ENCODE data around the gene UNC13D. TPM values are rescaled to one million over a fixed set of nuclear protein-coding genes. Genes with fewer than 3 reads are reported as not detected.

Gene UNC13D
- total RNA-seq, 1 donor from 2014 or later, result 3.1 TPM

DNA sequence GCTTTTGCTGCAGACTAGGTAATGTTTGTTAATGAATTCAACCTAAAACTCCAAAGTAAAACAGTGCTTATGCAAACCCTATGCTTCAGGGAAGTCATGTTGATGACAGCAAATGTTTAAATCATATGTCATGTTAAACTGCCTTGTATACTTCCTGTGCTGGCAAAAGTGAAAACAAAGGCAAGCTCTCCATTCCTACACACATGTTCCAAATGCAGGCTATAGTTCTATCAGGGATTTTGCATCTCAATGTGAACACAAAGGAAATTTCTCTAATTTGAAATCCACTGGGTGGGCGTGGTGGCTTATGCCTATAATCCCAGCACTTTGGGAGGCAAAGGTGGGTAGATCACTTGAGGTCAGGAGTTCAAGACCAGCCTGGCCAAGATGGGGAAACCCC is 40.3 kb downstream of the UNC13D start:
- TF ChIP-seq, protein P1, sequence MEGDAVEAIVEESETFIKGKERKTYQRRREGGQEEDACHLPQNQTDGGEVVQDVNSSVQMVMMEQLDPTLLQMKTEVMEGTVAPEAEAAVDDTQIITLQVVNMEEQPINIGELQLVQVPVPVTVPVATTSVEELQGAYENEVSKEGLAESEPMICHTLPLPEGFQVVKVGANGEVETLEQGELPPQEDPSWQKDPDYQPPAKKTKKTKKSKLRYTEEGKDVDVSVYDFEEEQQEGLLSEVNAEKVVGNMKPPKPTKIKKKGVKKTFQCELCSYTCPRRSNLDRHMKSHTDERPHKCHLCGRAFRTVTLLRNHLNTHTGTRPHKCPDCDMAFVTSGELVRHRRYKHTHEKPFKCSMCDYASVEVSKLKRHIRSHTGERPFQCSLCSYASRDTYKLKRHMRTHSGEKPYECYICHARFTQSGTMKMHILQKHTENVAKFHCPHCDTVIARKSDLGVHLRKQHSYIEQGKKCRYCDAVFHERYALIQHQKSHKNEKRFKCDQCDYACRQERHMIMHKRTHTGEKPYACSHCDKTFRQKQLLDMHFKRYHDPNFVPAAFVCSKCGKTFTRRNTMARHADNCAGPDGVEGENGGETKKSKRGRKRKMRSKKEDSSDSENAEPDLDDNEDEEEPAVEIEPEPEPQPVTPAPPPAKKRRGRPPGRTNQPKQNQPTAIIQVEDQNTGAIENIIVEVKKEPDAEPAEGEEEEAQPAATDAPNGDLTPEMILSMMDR (conservative IDR thresholded peaks at IDR 0.05), result no peak
- H3K36me3 Mint-ChIP-seq (ENCODE audit: low read depth), result peaks cover 2% of the 10 kb centered on the region
- H3K4me3 Mint-ChIP-seq, result no peak overlapping the region
- H3K27ac Mint-ChIP-seq (ENCODE audit: unreplicated experiment), result no peak overlapping the region
- no peaks in the 10 kb centered on the region for H3K9me3 Mint-ChIP-seq
- H3K27me3 Mint-ChIP-seq (ENCODE audit: low read depth), result no peaks in the 10 kb centered on the region
- H3K4me1 Mint-ChIP-seq, result no peaks in the 10 kb centered on the region
- DNase-seq (ENCODE audit: low read depth, low spot score), result no peak

- no peak for DNase-seq (ENCODE audit: low read depth, low spot score)
- Mint-ChIP-seq H3K27me3 (ENCODE audit: low read depth) (no peaks in the 10 kb centered on the region), H3K27ac (ENCODE audit: unreplicated experiment) (no peak overlapping the region), H3K4me1 (no peaks in the 10 kb centered on the region), H3K9me3 (no peaks in the 10 kb centered on the region), H3K36me3 (ENCODE audit: low read depth) (peaks cover 7% of the 10 kb centered on the region), H3K4me3 (no peak overlapping the region)
- TF ChIP-seq, protein P1 (conservative IDR thresholded peaks at IDR 0.05), result no peak
Observed at GRCh38 chr17:75799402-75799801, 44.8 kb downstream of the UNC13D start.

- Mint-ChIP-seq H3K27me3 (ENCODE audit: low read depth) (no peaks in the 10 kb centered on the region), H3K9me3 (no peaks in the 10 kb centered on the region), H3K27ac (ENCODE audit: unreplicated experiment) (no peak overlapping the region), H3K4me1 (peaks cover 2% of the 10 kb centered on the region), H3K36me3 (ENCODE audit: low read depth) (peaks cover 7% of the 10 kb centered on the region), H3K4me3 (no peak overlapping the region)
- no peak for DNase-seq (ENCODE audit: low read depth, low spot score)
- TF ChIP-seq, protein P1 (conservative IDR thresholded peaks at IDR 0.05), result no peak
Observed at GRCh38 chr17:75795820-75796607, 48.2 kb downstream of the UNC13D start.

GRCh38 chr17:75793460-75793859 is 50.7 kb downstream of the UNC13D start:
- no peaks in the 10 kb centered on the region for H3K9me3 Mint-ChIP-seq
- H3K4me1 Mint-ChIP-seq, result peaks cover 9% of the 10 kb centered on the region
- DNase-seq (ENCODE audit: low read depth, low spot score), result no peak
- H3K27me3 Mint-ChIP-seq (ENCODE audit: low read depth), result no peaks in the 10 kb centered on the region
- no peak overlapping the region for H3K27ac Mint-ChIP-seq (ENCODE audit: unreplicated experiment)
- H3K4me3 Mint-ChIP-seq, result no peak overlapping the region
- TF ChIP-seq, protein P1 (conservative IDR thresholded peaks at IDR 0.05), result no peak
- peaks cover 6% of the 10 kb centered on the region for H3K36me3 Mint-ChIP-seq (ENCODE audit: low read depth)

GRCh38 chr17:75791254-75791653 is 53.0 kb downstream of the UNC13D start:
- TF ChIP-seq, protein P1 (conservative IDR thresholded peaks at IDR 0.05), result no peak
- H3K27ac Mint-ChIP-seq (ENCODE audit: unreplicated experiment), result no peak overlapping the region
- H3K27me3 Mint-ChIP-seq (ENCODE audit: low read depth), result no peaks in the 10 kb centered on the region
- H3K4me1 Mint-ChIP-seq, result peaks cover 18% of the 10 kb centered on the region
- peaks cover 6% of the 10 kb centered on the region for H3K36me3 Mint-ChIP-seq (ENCODE audit: low read depth)
- no peak for DNase-seq (ENCODE audit: low read depth, low spot score)
- peak overlapping the region; percentile 14 for H3K4me3 Mint-ChIP-seq
- H3K9me3 Mint-ChIP-seq, result no peaks in the 10 kb centered on the region
